GM23338 (cell line): Measurements from ENCODE around the gene PER1. TPM values are rescaled to one million over a fixed set of nuclear protein-coding genes. Genes with fewer than 3 reads are reported as not detected.

Experiments used
- ATAC-seq: fragments of 200-7000 bp; cut with Tn5 transposase; 3 replicates; pipeline ENCODE4 v1.9.1; 2020
- DNase-seq: peaks from one replicate; pipeline ENCODE4 v3.0.0-alpha.2; 2015; ENCODE audit warnings: low spot score
- H2AFZ ChIP-seq: fragments of 200-600 bp; sonication (generic); 2 replicates; pipeline ENCODE4 v1.8.0; 2016; ENCODE audit warnings: antibody characterized with exemption, mild to moderate bottlenecking, moderate library complexity
- H3F3A ChIP-seq: fragments of 200-600 bp; sonication (generic); replicated peaks from 2 replicates; pipeline ENCODE4 v1.8.0; 2017; ENCODE audit warnings: antibody characterized with exemption, mixed run types, low read depth
- H3K27ac ChIP-seq: fragments of 200-600 bp; sonication (generic); 2 replicates; pipeline ENCODE4 v1.6.1; 2016; ENCODE audit warnings: low read depth
- H3K27me3 ChIP-seq: fragments of 200-600 bp; sonication (generic); 2 replicates; pipeline ENCODE4 v1.8.0; 2016; ENCODE audit warnings: mild to moderate bottlenecking, mixed run types, moderate library complexity; ENCODE audit not compliant: insufficient read depth
- H3K36me3 ChIP-seq: fragments of 200-600 bp; sonication (generic); 2 replicates; pipeline ENCODE4 v1.8.0; 2016; ENCODE audit warnings: mild to moderate bottlenecking; ENCODE audit not compliant: insufficient read depth
- H3K4me1 ChIP-seq: fragments of 200-600 bp; sonication (generic); 2 replicates; pipeline ENCODE4 v1.8.0; 2016; ENCODE audit warnings: mild to moderate bottlenecking, moderate library complexity; ENCODE audit not compliant: insufficient read depth
- H3K4me2 ChIP-seq: fragments of 200-600 bp; sonication (generic); 2 replicates; pipeline ENCODE4 v1.7.1; 2017; ENCODE audit warnings: mixed run types
- H3K4me3 ChIP-seq: fragments of 200-600 bp; sonication (generic); 2 replicates; pipeline ENCODE4 v1.6.1; 2016; ENCODE audit warnings: mixed run types
- H3K79me2 ChIP-seq: fragments of 200-600 bp; sonication (generic); replicated peaks from 2 replicates; pipeline ENCODE4 v1.8.0; 2017; ENCODE audit warnings: mild to moderate bottlenecking; ENCODE audit not compliant: insufficient read depth
- H3K9me2 ChIP-seq: fragments of 200-600 bp; sonication (generic); 2 replicates; pipeline ENCODE4 v1.8.0; 2017; ENCODE audit not compliant: insufficient read depth
- H4K20me1 ChIP-seq: fragments of 200-600 bp; sonication (generic); replicated peaks from 2 replicates; pipeline ENCODE4 v1.8.0; 2017; ENCODE audit warnings: mild to moderate bottlenecking; ENCODE audit not compliant: insufficient read depth
- H3K27ac Mint-ChIP-seq: 2 replicates; pipeline ENCODE4 v1.8.0; 2020; ENCODE audit warnings: inconsistent platforms, mild to moderate bottlenecking, moderate library complexity, mixed read lengths
- H3K27me3 Mint-ChIP-seq: 3 replicates; pipeline ENCODE4 v1.8.0; 2022; ENCODE audit warnings: low read depth, mild to moderate bottlenecking, moderate library complexity, mixed read lengths, inconsistent platforms; ENCODE audit not compliant: insufficient read depth, poor library complexity
- H3K36me3 Mint-ChIP-seq: 3 replicates; pipeline ENCODE4 v1.8.0; 2021; ENCODE audit warnings: low read depth, mild to moderate bottlenecking, inconsistent platforms, moderate library complexity, mixed read lengths
- H3K4me1 Mint-ChIP-seq: 3 replicates; pipeline ENCODE4 v1.8.0; 2020; ENCODE audit warnings: mild to moderate bottlenecking, inconsistent platforms, mixed read lengths
- H3K4me3 Mint-ChIP-seq: 3 replicates; pipeline ENCODE4 v1.8.0; 2021; ENCODE audit warnings: moderate library complexity, mild to moderate bottlenecking, inconsistent platforms, mixed read lengths
- H3K9me3 Mint-ChIP-seq: 3 replicates; pipeline ENCODE4 v1.8.0; 2020; ENCODE audit warnings: moderate library complexity, mild to moderate bottlenecking, inconsistent platforms, mixed read lengths
- ETS1 ChIP-seq: IDR thresholded peaks from 2 replicates; pipeline ENCODE4 v1.6.1; 2016; ENCODE audit warnings: antibody characterized with exemption
- EZH2 ChIP-seq: fragments of 200-600 bp; sonication (generic); IDR thresholded peaks from one replicate; pipeline ENCODE4 v1.8.0; 2017; ENCODE audit warnings: antibody characterized with exemption, mild to moderate bottlenecking, low read depth; ENCODE audit not compliant: unreplicated experiment
- EZH2phosphoT487 ChIP-seq: fragments of 200-600 bp; sonication (generic); IDR thresholded peaks from one replicate; pipeline ENCODE4 v1.8.1; 2018; ENCODE audit warnings: antibody characterized with exemption; ENCODE audit not compliant: unreplicated experiment
- JUNB ChIP-seq: IDR thresholded peaks from one replicate; pipeline ENCODE4 v1.6.1; 2016; ENCODE audit warnings: antibody characterized with exemption; ENCODE audit not compliant: unreplicated experiment
- REST ChIP-seq: IDR thresholded peaks from one replicate; pipeline ENCODE4 v1.6.1; 2018; ENCODE audit warnings: antibody characterized with exemption; ENCODE audit not compliant: unreplicated experiment
- STAT1 ChIP-seq: IDR thresholded peaks from one replicate; pipeline ENCODE4 v1.6.1; 2016; ENCODE audit warnings: antibody characterized with exemption; ENCODE audit not compliant: unreplicated experiment
- polyA plus RNA-seq: library from polyadenylated mRNA; unstranded; fragments of >200 nt; fragmentation: Nextera tagmentation; extraction: Ambion mirVana; gene quantifications from 2 replicates; pipeline ENCODE4 v1.2.1, GENCODE V29; 2016
- total RNA-seq: library from RNA; depleted of rRNA; stranded (reverse); fragments of >200 nt; shearing (Covaris generic); gene quantifications from 2 replicates; pipeline ENCODE4 v1.2.3, GENCODE V29; 2014

The PER1 gene
- total and polyA plus RNA-seq, 2 experiments from 2014 or later, result 12.2 to 36.1 TPM

GRCh38 chr17:8110456-8110804, 41.8 kb downstream of the PER1 start:
- peaks cover 80% of the 10 kb centered on the region for H3K27me3 ChIP-seq
- Mint-ChIP-seq H3K27me3 (peaks cover 53% of the 10 kb centered on the region), H3K36me3 (no peaks in the 10 kb centered on the region), H3K4me3 (peak overlapping the region; percentile 59), H3K27ac (no peak overlapping the region), H3K9me3 (no peaks in the 10 kb centered on the region), H3K4me1 (peaks cover 16% of the 10 kb centered on the region)
- peak overlapping the region; percentile 81 for H3K4me3 ChIP-seq
- no peaks in the 10 kb centered on the region for H4K20me1 ChIP-seq
- no peaks in the 10 kb centered on the region for H3K36me3 ChIP-seq
- no peaks in the 10 kb centered on the region for H3K9me2 ChIP-seq
- TF ChIP-seq STAT1 (no peak), EZH2phosphoT487 (no peak), REST (no peak)
- H3K4me1 ChIP-seq, result no peaks in the 10 kb centered on the region
- H3F3A ChIP-seq, result no peaks in the 10 kb centered on the region
- no peak for DNase-seq
- 0 out of 2 replicates have a peak overlapping the region, but pooled peaks have one; percentile 59 for H2AFZ ChIP-seq
- H3K27ac ChIP-seq, result no peak overlapping the region
- H3K79me2 ChIP-seq, result no peaks in the 10 kb centered on the region
- ATAC-seq, result no peak
- peak overlapping the region; percentile 96 for H3K4me2 ChIP-seq

- Mint-ChIP-seq H3K27ac (no peak overlapping the region), H3K36me3 (no peaks in the 10 kb centered on the region), H3K27me3 (peaks cover 49% of the 10 kb centered on the region), H3K4me3 (peak overlapping the region; percentile 77), H3K9me3 (no peaks in the 10 kb centered on the region), H3K4me1 (peaks cover 20% of the 10 kb centered on the region)
- Histone ChIP-seq H3F3A (no peaks in the 10 kb centered on the region), H3K27ac (no peak overlapping the region), H2AFZ (peak overlapping the region; percentile 99), H3K4me2 (peak overlapping the region; percentile 96), H3K27me3 (peaks cover 74% of the 10 kb centered on the region), H3K36me3 (no peaks in the 10 kb centered on the region), H4K20me1 (no peaks in the 10 kb centered on the region), H3K9me2 (no peaks in the 10 kb centered on the region), H3K79me2 (no peaks in the 10 kb centered on the region), H3K4me3 (peak overlapping the region; percentile 81), H3K4me1 (no peaks in the 10 kb centered on the region)
- ATAC-seq, result peak; percentile 93
- DNase-seq, result peak; percentile 91
- TF ChIP-seq STAT1, result no peak
- TF ChIP-seq REST, result no peak
- TF ChIP-seq ETS1, result no peak
- TF ChIP-seq EZH2, result peak; percentile 50
- no peak for TF ChIP-seq JUNB
These were observed 42.3 kb downstream of the PER1 start for GRCh38 chr17:8109661-8110455.
